Cardiac muscle cell (in vitro differentiated cells and primary cell): ENCODE data around the gene ANGPTL4. TPM values are rescaled to one million over a fixed set of nuclear protein-coding genes. Genes with fewer than 3 reads are reported as not detected.

Experiments
- DNase-seq, 2 donors: peaks; one replicate each; pipeline versions ENCODE4 v3.0.0 to v3.0.0-alpha.2; 2010 to 2017; ENCODE audit warnings: low read depth in 1 of 2, low spot score in 1 of 2
- H3K27ac ChIP-seq: fragments of 200-600 bp; sonication (generic); 2 replicates; pipeline ENCODE4 v1.5.1; 2016
- H3K27me3 ChIP-seq: fragments of 200-600 bp; sonication (generic); 2 replicates; pipeline ENCODE4 v1.6.0; 2016; ENCODE audit warnings: control low read depth
- H3K36me3 ChIP-seq: fragments of 200-600 bp; sonication (generic); 2 replicates; pipeline ENCODE4 v1.5.1; 2016; ENCODE audit warnings: control low read depth
- H3K4me1 ChIP-seq: fragments of 200-600 bp; sonication (generic); 2 replicates; pipeline ENCODE4 v1.8.1; 2017; ENCODE audit warnings: low read depth, mild to moderate bottlenecking, mixed run types
- H3K4me3 ChIP-seq: fragments of 200-600 bp; sonication (generic); 2 replicates; pipeline ENCODE4 v1.5.1; 2016; ENCODE audit warnings: mild to moderate bottlenecking
- H3K9me3 ChIP-seq: fragments of 200-600 bp; sonication (generic); 2 replicates; pipeline ENCODE4 v1.5.1; 2017; ENCODE audit warnings: low read depth, mild to moderate bottlenecking, control low read depth
- polyA plus RNA-seq: library from polyadenylated mRNA; unstranded; fragments of >200 nt; fragmentation: Nextera tagmentation; extraction: Ambion mirVana; gene quantifications from 2 replicates; pipeline ENCODE4 v1.2.1, GENCODE V29; 2016
- total RNA-seq: library from RNA; depleted of rRNA; stranded (reverse); fragments of >200 nt; gene quantifications from 2 replicates; pipeline ENCODE4 v1.2.3, GENCODE V29; 2016
- TF ChIP-seq, protein P1 (sequence below): IDR thresholded peaks from 2 replicates; pipeline ENCODE4 v1.5.1; 2012; ENCODE audit warnings: low read depth, mild to moderate bottlenecking, low read length

The ANGPTL4 gene
- total and polyA plus RNA-seq, 2 experiments from 2014 or later, result 3.2 to 6.0 TPM

DNA sequence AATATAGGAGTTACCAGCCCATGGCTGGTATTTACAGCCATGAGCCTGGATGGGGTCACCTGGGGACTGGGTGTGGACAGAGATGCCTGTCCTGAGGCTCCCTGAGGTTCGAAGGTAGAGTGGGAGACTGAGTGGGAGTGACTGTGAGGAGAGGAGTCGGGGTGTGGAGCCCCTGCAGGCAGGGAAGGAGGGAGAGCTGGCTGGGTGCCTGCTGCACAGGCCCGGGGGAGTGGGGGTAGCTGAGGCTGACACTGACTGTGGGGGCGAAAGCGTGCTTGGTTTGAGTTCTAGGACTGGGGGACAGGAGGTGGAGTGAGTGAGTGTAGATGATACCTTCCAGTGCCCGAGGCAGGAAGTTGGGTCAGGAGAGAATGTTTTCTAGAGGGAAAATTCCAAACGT, 33.3 kb downstream of the ANGPTL4 start:
- TF ChIP-seq, protein P1, sequence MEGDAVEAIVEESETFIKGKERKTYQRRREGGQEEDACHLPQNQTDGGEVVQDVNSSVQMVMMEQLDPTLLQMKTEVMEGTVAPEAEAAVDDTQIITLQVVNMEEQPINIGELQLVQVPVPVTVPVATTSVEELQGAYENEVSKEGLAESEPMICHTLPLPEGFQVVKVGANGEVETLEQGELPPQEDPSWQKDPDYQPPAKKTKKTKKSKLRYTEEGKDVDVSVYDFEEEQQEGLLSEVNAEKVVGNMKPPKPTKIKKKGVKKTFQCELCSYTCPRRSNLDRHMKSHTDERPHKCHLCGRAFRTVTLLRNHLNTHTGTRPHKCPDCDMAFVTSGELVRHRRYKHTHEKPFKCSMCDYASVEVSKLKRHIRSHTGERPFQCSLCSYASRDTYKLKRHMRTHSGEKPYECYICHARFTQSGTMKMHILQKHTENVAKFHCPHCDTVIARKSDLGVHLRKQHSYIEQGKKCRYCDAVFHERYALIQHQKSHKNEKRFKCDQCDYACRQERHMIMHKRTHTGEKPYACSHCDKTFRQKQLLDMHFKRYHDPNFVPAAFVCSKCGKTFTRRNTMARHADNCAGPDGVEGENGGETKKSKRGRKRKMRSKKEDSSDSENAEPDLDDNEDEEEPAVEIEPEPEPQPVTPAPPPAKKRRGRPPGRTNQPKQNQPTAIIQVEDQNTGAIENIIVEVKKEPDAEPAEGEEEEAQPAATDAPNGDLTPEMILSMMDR, result no peak
- no peak for DNase-seq
- Histone ChIP-seq H3K9me3 (no peaks in the 10 kb centered on the region), H3K4me1 (no peaks in the 10 kb centered on the region), H3K36me3 (peaks cover 5% of the 10 kb centered on the region), H3K4me3 (no peak overlapping the region), H3K27me3 (no peaks in the 10 kb centered on the region), H3K27ac (no peak overlapping the region)

GRCh38 chr19:8397746-8398310, 33.9 kb downstream of the ANGPTL4 start:
- Histone ChIP-seq H3K9me3 (no peaks in the 10 kb centered on the region), H3K4me3 (no peak overlapping the region), H3K27me3 (no peaks in the 10 kb centered on the region), H3K4me1 (no peaks in the 10 kb centered on the region), H3K36me3 (peaks cover 6% of the 10 kb centered on the region), H3K27ac (no peak overlapping the region)
- DNase-seq, result no peak
- TF ChIP-seq, protein P1, result no peak

DNA sequence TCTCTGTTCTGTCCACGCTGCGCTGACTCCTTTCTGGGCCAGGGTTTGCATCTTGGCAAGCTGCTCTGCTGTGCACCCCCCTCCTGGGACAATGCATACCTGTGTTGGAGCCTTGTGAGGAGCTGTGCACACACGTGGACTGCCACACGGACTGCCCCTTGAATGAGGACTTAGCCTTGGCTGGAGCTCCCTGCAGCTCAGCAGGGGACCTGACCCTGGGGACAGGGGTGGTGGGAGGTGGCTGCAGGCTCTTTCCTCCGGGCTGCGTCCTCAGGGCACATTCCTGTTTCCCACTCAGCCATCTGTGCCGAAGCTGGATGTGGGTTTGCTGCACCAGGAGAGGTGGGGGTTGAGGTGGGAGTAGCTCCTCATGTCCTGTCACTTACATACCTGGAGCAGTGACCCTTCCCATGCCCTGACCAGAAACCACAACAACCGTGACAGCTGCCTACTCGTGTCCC, 34.4 kb downstream of the ANGPTL4 start:
- Histone ChIP-seq H3K4me1 (no peaks in the 10 kb centered on the region), H3K9me3 (no peaks in the 10 kb centered on the region), H3K36me3 (peaks cover 7% of the 10 kb centered on the region), H3K27ac (no peak overlapping the region), H3K27me3 (no peaks in the 10 kb centered on the region), H3K4me3 (no peak overlapping the region)
- TF ChIP-seq, protein P1, result no peak
- no peak for DNase-seq

- Histone ChIP-seq H3K9me3 (no peaks in the 10 kb centered on the region), H3K27me3 (no peaks in the 10 kb centered on the region), H3K4me3 (no peak overlapping the region), H3K36me3 (peaks cover 14% of the 10 kb centered on the region), H3K4me1 (no peaks in the 10 kb centered on the region), H3K27ac (no peak overlapping the region)
- DNase-seq, result no peak
- TF ChIP-seq, protein P1, result no peak
Measured at GRCh38 chr19:8399681-8400188, 35.8 kb downstream of the ANGPTL4 start.

DNA sequence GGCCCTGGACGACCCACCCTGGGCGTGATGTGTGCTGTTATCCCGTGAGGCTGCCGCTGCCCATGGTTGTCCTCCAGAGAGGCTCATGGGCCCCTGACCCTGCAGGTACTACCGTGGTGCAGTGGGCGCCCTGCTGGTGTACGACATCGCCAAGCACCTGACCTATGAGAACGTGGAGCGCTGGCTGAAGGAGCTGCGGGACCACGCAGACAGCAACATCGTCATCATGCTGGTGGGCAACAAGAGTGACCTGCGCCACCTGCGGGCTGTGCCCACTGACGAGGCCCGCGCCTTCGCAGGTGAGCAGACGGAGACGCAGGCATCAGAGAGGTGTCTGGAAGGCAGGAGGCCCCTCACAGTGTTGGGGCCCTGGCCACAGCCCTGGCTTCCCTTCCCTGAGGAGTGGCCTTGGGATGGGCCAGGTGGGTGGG, 38.0 kb downstream of the ANGPTL4 start:
- H3K4me1 ChIP-seq, result no peaks in the 10 kb centered on the region
- H3K9me3 ChIP-seq, result no peaks in the 10 kb centered on the region
- no peak overlapping the region for H3K27ac ChIP-seq
- H3K36me3 ChIP-seq, result peaks cover 17% of the 10 kb centered on the region
- H3K4me3 ChIP-seq, result no peak overlapping the region
- TF ChIP-seq, protein P1, result no peak
- no peak for DNase-seq
- no peaks in the 10 kb centered on the region for H3K27me3 ChIP-seq
